GM18951 (cell line): ENCODE measurements around the gene ZNF800.
A peak's percentile ranks its signal among the peaks of the same experiment; 100 is the strongest.
"Not testable (repeated sequence)": the region's sequence is repeated elsewhere in the genome, so short reads cannot be mapped to it uniquely, and the experiment has no call there.

Experiments used
- POLR2A ChIP-seq: IDR thresholded peaks from 4 replicates; pipeline ENCODE4 v1.6.1; 2011; ENCODE audit warnings: mild to moderate bottlenecking; ENCODE audit not compliant: insufficient read length, insufficient read depth; ENCODE audit errors: extremely low read depth
- in situ Hi-C: fragments of 300-500 bp; cut with MboI; formaldehyde crosslinking; loops from one replicate; pipeline ENCODE4 v1.12.0; 2022; ENCODE audit warnings: low sequenced_read_pairs, mixed read lengths, inconsistent platforms; ENCODE audit not compliant: unreplicated experiment

Gene ZNF800

DNA sequence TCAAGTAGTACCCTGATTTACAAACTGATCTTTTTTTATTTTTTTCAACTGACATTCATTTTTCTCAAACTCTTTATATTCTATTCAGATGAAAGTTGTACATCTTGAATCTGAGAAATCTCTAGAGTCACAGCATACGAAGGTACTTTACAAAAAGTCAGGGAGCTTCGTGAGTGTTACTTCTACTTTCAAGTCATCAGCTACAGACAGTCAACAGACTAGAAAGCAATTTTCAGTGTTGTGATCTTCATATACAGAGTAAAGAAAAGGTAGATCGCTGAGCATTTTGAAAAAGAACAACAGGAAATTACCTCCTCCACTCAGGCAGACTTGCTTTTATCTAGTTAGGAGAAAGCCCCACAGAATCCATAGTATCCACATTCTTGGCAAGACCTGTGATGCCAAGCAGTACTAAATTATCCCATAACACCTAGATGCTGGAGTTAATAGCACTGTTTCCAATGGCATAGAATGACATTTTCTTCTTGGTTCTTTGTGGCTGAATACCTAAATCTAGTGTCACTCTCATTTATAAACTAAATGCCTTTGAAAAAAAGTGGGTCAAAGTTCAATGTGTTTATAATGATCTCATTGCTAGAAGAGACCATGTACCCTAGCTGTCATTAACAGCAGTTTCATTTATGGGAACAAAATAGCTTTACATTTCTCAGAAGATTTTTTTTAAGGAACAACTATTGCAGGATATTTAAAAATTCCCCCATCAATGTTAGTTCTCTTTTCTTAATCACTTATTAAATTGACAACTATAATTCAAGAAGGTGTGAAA, 12.0 kb upstream of the ZNF800 start:
- in situ Hi-C loops, result no loop called here
- TF ChIP-seq POLR2A, result no peak

DNA sequence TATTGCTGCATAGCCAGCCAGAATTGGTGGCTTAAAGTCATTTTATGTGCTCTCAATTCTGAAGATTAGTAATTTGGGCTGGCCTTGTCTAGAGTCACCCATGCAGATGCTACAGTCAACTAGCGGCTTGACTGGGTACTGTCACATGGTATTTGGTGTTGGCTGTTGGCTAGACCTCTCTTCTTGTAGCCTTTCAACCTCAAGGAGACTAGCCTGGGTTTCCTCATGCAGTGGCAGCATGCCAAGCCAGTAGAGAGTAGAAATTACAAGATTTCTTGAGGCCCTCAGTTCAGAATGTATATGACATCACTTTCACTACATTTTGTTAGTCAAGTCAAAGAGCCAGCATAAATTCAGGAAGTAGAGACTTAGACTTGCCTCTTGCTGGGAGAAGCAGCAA, 3.7 kb upstream of the ZNF800 start:
- in situ Hi-C loops, result no loop called here
- TF ChIP-seq POLR2A, result no peak

DNA sequence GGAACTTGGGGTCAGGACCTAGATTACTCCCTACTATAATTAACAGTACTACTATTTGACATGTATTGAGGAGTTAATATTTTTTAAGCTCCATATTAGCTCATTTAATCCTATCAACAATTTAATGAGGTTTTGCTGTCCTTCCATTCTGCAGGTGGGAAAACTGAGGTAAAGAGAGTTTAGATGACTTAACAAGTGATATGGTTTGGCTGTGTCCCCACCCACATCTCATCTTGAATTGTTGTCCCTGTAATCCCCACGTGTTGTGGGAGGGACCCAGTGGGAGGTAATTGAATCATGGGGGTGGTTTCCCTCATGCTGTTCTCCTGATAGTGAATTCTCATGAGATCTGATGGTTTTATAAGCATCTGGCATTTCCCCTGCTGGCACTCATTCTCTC, 2.6 kb upstream of the ZNF800 start:
- in situ Hi-C loops, result not testable (repeated sequence)

DNA sequence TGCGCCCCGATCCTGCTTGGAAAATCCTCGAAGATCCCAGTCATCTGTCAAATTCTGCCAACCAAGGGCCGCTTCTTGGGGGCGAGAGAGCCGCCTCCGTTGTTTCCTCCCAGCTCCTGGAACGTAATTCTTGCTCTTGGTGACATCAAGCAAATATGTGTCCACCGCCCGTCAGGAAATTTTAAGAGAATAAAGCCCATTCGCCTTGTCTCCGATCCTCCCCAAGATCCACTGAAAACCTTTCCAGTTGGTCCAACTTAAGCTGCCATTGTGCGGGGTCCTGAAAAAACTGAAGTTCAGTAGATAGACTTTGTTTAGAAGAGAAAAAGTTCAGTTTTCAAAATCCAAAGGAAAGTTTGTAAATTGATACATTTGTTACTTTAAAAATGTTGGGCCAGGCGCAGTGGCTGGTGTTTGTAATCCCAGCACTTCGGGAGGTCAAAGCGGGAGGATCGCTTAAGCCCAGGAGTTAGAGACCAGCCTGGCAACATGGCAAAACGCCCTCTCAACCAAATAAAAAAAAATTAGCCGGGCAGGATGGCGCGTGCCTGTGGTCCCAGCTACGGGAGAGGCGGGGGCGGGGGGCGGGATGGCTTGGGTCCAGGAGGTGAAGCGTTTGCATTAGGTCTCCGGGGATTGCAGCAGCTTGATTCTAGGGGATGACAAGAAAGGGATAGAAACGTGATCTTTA, 1.0 kb upstream of the ZNF800 start:
- no peak for TF ChIP-seq POLR2A
- in situ Hi-C loops, result no loop called here

DNA sequence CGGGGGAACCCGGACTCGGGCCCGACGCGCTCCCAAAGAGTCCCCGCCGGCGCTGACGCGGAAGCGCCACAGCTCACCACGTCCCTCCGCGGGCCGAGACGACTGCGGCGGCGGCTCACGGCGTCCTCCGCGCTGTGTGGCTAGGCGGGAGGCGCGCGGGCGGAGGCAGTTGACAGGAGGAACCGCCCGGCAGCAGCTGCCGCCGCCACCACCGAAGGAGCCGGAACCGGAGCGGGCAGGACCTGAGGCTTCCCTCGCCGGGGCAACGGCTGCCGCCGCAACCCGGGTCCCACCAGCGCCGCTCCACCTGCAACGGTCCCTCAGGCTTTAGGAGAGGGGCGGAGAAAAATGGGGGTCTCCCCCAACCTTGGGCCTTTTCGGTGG, 334 bp downstream of the ZNF800 start:
- TF ChIP-seq POLR2A, result no peak
- in situ Hi-C loops, result no loop called here

DNA sequence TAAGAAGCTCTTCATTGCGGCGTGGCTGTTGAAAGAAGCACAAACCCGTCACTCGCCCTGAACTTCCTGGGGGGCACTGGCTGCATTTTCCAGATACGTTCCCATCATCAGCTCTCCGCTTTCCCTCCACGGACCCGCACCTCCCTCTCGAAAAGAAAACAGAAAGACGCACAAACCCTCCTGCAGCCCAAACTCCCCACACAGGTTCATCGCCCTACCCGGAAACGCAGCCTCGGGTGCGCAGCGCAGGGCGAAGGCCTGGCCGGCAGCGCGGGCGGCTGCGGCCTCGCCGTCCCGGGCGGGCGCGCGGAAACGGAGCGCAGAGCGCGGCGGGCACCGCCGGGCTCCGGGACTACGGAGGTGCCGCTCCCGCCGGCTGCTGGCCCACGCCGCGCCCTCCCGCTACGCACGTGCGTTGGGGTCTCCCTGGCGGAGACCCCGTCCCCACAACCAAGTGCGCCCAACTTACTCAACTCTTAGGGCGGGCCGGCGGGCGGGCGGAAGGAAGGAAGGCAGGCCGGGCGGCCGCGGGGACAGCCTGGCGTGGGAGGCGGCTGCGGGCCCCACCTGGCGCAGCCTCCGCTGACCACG, 822 bp downstream of the ZNF800 start:
- peak; percentile 61 for TF ChIP-seq POLR2A
- in situ Hi-C loops, result no loop called here

DNA sequence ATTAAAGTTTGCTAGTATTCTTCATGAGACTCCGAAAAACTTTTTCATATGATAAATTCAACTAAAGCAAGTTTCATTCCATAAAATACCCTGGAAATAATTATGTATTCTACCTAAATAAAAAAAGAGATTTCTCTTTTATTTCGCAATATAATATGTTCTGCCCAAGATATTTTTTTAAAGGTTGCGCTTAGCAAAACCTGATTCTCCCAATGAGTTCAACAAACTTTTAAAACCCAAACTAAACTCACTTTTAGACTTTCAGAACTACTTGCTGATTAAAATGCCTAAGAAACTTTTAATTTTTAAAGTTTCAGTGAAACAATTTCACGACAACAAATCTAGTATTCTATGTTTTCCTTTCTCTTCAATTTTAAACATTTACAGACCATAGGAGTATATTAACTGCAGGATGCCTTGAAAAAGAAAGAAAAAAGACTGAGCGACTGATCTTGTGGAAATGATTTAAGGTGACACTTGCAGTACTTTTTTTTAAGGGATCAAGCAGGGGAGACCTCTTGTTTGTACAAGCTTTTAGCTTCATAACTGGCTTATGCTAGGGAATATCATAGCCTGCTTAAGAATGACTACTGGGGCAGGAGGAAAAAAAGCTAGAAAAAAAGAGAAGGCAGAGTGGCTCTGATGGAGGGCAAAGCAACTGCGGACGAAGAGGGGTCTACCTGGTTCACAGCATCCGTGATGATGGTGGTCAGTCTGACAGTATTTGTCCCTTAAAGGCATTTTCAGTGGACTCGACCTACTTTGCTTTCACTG, 1.5 kb downstream of the ZNF800 start:
- TF ChIP-seq POLR2A, result no peak
- in situ Hi-C loops, result no loop called here

DNA sequence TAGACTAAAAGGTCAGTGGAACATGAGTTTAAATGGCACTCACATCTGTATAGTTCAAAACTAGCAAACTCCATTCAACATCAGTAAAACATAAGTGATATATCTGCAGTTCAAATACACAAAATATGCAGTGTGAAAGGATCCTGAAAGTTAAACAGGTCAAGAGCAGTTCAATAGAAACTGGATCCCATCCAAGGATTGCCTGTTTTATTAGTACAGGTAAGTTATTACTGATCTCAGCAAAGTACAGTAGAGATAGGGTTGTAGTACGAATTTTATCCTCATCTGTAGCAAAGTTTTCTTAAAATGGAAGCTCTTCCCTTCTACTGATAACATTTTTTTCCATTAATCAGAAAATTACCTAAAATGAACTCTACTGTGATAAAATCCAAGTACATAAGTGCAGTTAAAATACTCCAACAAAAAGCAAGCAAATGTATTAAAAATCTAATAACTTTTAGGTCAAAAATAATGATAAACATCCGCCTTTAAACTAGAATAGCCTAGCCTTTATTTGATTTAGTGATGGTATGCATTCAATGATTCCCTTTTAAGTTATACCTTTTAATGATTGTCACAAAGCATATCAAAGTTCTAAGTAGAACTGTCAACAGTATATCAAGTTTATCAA, 2.2 kb downstream of the ZNF800 start:
- no peak for TF ChIP-seq POLR2A
- in situ Hi-C loops, result no loop called here

DNA sequence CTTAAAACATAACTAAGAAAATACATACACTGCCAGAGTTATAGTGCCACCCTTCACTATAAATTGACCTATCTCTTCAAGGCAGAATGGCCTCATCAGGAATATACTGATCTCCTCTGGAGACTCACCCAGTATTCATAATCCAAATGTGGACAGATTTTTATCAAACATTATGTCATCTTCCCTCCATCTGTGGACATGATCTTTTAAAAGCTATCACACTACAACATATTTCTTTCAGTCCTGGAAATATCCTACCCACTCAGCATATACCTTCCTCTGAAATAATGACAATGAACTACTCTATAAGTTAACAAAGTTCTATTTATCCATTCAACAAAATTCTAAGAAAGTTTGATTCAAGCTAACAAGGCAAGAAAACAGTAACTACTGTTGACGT, 3.2 kb downstream of the ZNF800 start:
- in situ Hi-C loops, result no loop called here
- TF ChIP-seq POLR2A, result no peak

DNA sequence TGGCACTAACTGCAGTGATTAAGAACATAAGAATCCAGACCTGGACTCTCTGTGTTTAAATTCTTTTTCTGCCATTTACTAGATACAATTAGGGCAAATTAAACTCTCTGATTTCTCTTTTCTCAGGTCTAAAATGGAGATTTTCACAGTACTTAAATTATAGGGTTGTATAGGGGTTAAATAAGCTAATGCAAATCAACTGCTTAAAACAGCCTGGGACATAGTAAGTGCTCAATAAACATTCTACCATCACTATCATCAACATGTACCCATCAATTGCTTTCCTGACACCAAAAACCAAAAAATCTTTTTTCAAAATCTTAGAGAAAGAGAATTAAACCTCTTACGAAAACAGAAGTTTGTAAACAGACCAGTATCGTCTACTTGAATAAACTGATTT, 4.5 kb downstream of the ZNF800 start:
- no peak for TF ChIP-seq POLR2A
- in situ Hi-C loops, result no loop called here

DNA sequence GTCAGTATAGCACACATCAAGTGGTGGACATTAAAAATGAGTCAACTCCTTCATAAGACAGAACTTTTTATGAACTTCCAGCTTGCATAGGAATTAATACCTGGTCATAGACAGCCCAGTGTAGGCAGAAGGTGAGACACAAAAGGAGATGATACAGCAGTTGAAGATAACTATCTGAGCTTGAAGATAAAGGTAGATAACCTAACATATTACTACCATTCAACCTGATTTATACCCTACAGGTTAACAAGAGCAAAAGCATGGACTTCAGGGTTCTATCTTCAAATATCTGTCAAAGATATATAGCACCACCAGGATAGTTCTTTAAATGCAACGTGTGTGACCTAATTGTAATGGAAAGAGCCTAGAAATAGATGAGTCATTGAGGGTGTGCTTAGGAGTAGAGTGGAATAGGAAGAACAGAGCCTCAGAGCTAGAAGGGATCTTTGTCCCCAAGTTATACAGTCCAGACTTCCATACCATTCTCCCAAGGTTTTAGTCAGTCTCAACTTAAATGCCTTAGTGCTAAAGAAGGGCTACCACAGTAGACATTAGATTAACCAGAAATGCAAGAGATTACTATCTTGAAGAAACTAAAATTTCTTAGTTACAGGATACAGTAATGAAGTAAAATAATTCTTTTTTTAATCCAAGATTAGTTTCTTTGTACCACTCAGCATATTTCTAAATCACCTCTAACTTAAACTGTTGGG, 9.2 kb downstream of the ZNF800 start:
- no peak for TF ChIP-seq POLR2A
- in situ Hi-C loops, result no loop called here

DNA sequence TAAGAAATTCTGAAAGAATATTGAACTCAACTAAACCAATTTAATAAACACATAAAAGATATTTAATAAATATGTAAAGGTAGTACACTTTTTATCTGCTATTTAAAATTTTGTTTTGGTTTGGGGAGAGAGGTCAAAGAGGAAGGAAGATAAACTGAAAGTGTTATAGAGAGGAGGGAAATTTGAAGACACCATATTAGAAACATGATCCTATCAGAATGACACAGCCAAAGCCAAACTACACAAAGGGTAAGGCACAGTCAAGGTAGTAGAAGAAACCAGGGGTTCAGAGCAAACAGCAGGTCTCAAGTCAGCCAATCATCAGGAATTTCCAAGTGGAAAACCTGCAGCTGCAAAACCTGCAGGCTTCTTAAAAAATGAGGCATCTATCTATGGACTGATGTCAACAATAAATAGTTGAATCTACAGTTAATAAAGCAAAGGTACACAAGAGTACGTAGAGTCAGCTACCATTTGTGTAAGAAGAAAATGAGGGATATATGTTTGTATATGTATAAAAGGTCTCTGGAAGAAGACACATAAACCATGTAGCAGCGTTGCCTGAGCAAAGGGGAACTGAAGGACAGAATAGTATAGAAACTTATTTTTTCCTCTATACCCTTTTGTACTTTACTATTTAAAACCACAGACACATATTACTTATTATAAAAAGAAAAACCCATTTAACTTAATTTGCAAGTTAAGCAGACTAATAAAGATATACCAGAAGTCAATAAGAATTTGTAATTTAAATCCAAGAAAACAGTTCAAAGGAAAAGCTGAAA, 10.0 kb downstream of the ZNF800 start:
- no peak for TF ChIP-seq POLR2A
- in situ Hi-C loops, result no loop called here

DNA sequence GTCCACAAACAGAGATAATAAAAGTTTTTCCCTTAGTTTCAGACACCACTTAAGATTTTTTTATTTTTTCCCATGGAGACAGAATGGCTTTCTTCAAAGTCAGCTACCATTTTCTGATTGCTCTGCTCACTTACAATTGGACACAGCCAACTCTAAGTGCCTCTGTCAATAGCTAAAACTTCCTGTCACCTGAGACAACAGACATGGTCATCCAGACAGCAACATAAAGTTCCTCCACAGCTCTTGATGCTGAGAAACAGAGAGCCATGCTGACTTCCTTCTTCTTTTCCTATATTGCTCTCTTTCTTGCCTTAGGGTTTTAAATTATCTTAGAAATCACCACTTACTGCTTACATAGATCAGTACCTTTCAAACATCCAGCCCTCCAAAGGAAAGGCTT, 12.0 kb downstream of the ZNF800 start:
- TF ChIP-seq POLR2A, result no peak
- in situ Hi-C loops, result no loop called here
